HG03196 (cell line): ENCODE measurements around the gene CLK4.

Source experiments
- ATAC-seq: cut with Tn5 transposase; IDR thresholded peaks from one replicate; pipeline ENCODE4 v1.9.1; 2021; ENCODE audit not compliant: unreplicated experiment

Gene CLK4

GRCh38 chr5:178637356-178638074 lies 10.7 kb upstream of the CLK4 start:
- ATAC-seq = no peak

DNA sequence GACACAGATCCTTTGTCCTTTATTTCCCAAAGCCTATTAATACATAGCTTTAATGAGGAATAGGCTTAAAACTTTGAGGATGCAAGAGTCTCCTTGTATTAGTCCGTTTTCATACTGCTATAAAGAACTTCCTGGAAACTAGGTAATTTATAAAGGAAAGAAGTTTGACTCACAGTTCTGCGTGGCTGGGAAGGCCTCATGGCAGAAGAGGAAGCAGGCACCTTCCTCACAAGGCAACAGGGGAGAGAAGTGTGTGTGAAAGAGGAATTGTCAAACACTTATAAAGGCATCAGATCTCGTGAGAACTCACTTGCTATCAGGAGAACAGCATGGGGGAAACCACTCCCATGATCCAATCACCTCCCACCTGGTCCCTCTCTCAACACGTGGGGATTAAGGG lies 5.4 kb upstream of the CLK4 start:
- no peak for ATAC-seq

DNA sequence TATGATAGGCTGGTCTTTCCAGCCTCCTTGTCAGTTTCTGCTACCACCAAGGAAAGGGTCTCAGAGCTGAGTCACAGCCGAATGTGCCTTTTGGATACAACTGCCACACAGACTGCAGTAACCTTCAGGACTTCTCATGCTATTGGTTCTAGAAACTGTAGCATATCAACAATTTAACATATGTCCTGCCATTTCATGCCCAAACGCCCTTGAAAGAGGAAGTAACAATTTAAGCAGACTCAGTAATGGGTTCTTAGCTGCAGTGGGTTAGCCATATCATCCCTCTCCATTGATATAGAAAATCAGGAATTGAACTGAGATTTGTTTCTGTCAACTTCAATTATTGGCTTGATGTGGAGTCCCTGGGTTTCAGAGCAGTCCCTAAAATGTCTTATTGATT lies 4.1 kb upstream of the CLK4 start:
- no peak for ATAC-seq

GRCh38 chr5:178630475-178630930 lies 3.7 kb upstream of the CLK4 start:
- no peak for ATAC-seq

DNA sequence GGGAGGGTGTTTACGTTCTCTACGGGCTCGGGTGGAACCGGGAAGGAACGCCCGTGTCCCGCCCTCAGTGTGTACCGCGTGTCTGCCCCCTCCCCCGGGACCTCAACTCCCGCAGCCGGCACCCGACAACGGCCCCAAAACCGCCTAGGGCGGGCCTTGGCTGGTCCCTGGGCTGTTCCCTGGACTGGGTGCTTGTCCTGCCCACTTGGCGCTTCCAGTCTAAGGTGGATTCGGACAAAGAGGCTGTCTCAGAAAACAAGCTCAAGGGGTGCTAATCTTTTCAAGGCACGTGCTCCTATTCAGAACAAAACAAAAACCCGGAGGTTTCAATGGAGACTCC lies 379 bp upstream of the CLK4 start:
- no peak for ATAC-seq

DNA sequence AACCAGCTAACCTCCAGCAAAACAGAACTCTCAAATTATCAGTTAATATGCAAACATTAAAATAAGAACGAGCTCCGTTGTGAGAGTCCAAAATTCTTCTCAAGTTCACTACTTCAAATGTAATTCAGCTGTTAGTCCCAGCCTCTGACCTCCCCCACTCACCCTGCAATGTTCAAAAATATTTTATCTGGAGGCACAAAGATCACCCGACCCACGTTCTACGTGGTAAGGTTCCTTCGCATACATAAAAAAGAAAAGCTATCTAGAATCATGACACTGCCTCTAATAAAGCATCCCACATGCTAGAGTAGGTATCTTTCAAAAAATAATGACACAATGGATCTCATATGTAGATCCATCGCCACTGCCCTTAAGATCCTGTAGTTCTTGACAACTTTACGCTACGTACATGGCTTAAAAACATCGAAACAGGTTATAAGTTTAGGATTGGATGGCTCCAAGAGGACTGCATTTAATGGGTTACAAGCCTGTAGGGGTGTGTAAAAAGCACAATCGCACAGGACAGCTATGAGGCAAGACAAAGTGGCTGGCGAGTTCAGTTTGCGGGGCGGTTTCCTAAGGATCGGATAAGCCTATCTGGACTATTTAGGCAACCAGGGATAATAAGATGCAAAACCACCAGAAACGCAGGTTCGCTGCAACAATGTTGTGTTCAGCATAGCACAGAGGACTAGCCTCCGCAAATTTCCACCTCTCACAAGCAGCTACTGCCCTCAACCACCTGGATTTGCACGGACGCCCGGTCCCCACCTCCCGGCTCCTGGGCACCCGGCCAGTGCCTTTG lies 969 bp downstream of the CLK4 start:
- peak; percentile 13 for ATAC-seq

DNA sequence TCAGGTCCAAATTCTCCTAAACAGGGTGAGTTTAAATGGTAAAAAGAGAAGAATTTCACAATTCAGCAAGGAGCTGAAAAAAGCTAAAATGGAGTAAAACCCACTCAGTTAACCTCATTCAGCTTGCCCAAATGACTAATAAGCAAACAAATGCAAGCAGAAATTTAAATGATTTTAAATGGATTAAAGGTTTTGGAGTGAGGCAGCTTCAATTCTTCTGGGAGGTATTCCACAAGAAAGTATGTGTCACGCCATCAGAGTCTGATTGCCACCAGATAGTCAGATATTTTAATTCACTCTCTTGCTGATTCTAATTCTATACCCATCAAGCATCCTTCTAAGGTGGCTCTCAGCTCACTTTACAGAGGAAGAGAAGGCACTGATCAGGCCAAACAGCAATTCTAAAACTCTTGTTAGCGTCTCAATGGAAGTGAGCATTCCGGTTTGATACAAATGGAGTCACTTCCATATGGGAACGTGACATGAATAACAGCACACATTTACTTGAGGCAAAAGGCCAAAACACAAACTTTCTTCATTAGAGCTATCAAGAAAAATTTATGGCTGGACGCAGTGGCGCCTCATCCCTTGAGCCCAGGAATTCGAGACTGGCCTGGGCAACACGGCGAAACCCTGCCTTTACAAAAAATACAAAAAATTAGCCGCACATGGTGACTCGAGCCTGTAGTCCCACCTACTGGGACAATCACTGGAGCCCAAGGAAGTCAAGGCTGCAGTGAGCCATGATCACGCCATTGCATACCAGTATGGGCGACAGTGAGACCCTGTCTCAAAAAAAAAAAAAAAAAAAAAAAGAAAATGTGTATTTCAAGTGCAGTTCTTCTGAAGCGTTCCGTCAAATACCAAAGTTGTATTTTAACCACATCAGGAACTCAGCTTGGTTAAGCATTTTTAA lies 2.0 kb downstream of the CLK4 start:
- ATAC-seq = no peak

DNA sequence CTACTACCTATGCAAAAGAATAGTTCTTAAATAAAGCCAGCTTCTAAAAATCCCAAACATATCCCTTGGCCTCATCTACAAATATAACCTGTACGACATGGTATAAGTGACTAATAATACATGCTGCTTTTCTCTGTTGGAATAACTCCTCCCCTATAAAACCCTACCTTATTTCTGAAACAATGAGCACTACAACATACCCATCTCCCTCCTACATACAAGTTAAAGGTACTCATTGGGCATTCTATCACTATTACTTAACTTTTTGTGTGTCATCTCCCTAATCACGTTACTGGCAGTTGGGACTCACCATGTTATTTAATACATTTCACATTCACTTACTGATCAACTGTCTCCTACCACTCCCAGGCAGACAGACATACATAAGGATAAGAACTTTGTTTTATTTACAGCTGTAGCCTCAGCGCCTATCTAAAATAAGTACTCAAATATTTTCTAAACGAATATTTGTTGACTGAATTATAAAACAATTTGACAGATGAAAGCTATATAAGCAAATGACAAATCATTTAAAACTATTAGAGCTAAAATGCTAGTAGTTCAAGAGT lies 4.1 kb downstream of the CLK4 start:
- no peak for ATAC-seq

GRCh38 chr5:178619390-178619789 lies 7.5 kb downstream of the CLK4 start:
- ATAC-seq = no peak

DNA sequence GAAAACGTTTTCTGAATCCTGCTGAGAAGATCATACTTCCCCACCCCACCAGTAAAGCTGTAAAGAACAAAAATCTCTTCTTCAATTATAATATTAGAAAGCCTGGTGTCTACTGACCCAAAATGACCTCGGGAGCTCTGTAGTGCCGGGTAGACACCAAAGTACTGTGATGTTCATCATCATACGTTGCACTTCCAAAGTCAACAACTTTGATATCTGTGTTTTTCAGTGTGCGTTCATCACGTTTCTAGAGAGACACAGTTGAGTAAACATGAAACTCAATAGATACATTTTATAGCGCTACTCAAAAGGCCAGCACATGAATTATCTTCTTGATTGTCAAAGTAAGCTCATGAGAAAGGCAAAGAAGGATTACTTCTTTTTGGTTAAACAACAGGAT lies 14.6 kb downstream of the CLK4 start:
- ATAC-seq = no peak

DNA sequence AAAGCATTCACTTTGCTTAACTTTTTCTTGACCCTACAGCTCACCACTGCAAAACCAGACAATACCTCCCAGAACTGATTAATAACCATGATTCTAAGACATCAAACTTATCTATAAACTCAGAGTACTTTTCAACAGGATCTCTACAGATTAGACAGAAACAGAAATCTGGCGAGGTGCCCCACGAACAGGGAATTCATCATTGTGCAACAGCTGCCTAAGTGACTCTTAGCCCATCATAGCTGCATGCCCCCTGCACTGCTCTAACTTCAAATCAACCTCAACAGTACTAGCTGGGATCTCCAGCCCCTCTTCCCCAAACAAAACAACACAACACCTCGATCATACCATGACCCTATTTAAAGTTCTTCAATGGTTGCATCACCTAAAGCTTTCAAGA lies 20.6 kb downstream of the CLK4 start:
- no peak for ATAC-seq

DNA sequence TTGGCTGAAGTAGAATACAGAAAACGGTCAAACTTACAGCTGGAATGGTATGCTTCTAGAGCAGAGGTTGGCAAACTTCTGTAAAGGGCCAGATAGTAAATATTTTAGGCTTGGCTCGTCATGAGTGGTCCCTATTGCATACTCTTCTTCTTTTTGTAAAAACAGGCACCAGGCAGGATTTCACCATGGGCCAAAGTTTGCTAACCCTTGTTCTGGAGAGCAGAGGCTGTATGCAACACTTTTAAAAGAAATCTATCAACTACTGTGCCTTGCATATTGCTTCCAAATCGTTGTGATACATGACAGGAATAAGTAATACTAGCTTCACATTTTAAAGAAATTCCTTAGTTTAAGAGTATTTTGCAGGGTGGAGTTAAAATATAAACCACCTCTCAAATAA lies 21.1 kb downstream of the CLK4 start:
- no peak for ATAC-seq

DNA sequence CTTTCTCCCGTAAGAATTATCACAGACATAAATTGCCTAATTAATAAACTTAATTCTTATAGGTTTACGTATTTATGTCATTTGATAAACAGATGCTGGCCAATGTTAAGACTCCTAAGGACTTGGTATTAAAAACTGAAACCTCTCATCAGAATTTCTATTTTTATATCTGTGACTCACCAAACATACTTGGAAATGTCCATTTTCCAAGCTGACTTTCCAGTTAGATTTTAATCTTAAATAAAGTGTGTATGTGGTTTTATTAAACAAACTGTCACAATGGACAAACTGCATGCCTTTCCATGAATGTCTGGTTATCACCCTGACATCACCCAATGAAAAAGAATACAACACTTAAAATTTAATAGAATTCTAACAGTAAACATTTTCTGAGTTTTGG lies 24.1 kb downstream of the CLK4 start:
- no peak for ATAC-seq

DNA sequence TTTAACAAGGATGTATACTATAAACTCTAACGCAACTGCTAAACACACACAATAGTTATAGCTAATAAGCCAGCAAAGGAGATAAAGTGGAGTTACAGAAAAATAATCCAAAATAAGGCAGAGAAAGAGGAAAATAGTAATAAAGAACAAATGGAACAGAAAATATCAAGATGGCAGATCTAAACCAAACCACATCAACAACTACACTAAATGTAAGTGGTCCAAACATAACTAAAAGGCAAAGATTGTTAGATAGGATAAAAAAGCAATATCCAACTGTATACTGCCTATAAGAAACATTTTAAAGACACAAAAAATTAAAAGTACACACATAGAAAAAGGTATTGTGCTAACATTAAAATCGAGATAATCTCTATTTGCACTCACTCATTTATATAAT lies 31.1 kb downstream of the CLK4 start:
- no peak for ATAC-seq

DNA sequence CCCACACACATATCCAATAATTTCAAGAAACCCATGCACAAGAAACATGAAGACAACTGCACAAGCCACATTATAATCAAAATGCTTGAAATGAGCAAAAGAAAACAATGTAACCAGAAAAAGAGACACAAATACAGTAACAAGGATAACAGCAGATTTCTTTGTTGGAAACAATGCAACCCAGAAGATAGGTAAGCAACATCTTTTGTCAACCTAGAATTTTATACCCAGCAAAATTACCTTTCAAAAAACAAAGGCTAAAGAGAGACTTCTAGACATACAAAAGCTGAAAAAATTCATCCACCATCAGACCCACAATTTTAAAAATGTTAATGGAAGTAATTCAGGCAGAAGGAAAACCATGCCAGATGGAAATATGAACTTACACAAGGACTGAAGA lies 31.7 kb downstream of the CLK4 start:
- ATAC-seq = no peak

DNA sequence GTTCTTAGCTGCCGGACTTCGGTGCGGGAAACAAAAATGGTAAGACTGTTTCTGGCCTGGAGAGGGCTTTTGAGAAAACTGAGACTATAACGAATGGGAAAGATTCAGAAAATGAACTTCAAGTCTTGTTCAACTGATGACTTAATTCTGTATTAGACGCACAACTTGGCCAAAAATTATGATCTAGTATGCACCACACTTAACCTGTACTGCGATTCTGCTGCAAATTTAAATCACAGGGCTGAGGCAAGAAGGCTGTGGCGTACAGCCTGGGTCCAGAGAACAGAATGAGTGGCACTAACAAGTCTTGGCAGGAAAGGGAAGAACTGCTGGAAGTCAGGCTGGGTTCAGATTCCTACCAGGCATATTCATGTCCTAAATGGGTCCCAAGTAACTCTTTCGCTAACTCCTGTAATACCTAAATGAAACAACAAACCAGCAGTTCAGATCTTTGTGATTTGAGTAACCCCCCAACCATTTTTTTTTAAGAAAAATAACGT lies 35.9 kb downstream of the CLK4 start:
- no peak for ATAC-seq

DNA sequence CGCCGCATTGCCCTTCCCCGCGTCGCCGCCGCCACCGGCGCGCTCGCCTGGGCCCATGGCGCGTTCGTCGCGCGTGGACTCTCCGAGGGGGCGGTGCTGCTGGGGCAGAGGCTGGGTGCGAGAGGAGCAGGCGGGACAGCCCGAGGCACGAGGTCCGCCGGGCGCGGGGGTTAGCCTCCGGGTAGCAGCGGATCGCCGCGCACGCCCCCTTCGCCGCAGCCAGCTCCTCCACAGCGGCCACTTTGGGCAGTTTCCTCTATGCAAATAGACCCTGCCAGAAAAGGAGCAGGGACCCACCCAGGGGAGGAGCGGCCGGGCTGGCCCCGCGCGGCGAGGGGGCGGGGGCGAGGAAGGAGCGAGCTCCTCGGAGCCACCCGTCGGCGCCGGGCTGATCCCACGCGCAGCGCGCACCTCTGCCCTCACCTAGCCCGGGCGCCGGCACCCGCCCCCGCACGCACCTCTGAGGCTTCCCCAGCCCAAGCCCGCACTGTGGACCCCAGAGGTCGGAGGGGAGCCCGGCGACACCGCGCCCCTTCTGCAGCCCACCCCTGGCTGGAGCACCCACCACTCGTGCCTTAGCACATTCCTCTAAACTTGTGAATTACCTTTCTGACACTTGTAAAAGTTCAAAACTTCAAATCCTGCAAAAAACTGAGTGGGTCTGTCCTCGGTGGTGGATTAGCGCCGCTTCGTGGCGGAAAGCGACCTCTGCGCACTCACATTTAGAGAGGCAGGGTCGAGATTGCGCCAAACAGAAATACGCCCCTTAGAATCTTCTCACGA lies 36.5 kb downstream of the CLK4 start, which contains the start of gene COL23A1:
Gene COL23A1, minus strand, starts transcription at position 253 of the 783 bp plus-strand sequence.
- ATAC-seq = no peak

- ATAC-seq = no peak
These were observed 37.4 kb downstream of the CLK4 start for GRCh38 chr5:178589180-178590140.

DNA sequence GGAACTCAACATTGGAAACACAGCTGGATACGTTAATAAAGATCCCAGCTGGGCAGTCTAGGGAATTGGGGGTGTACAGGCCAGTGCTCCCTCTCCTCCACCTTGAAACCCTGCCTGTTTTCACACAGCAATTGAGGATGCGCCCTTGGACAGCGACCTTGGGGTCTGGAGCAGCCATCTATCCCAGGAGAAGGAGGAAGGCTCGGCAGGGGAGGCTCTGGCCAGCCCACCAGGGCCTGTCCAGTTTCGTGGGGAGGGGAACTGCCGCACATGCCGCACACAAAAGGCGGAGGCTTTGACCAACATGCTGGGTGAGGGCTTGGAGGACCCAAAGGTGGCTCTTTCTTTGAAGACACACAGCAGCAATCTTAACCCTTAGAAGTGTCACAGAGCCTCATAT lies 38.1 kb downstream of the CLK4 start:
- ATAC-seq = no peak
